H1 (cell line): Measurements from ENCODE around the gene EEF1A2.

Source experiments
- CEBPB ChIP-seq: IDR thresholded peaks from 2 replicates; pipeline ENCODE4 v1.6.1; 2012; ENCODE audit warnings: low read depth, low read length
- CTCF ChIP-seq, 3 experiments: IDR thresholded peaks; 1 replicate in 2 of 3; 2 replicates in 1 of 3; pipeline versions ENCODE4 v1.5.1 to v1.6.1; 2011; ENCODE audit warnings: low read length in 3 of 3, mild to moderate bottlenecking in 3 of 3, inconsistent platforms in 2 of 3, low read depth in 1 of 3, moderate library complexity in 1 of 3; ENCODE audit not compliant: insufficient read depth in 1 of 3; ENCODE audit errors: control extremely low read depth in 1 of 3
- EP300 ChIP-seq, 2 experiments: IDR thresholded peaks; 1 replicate in 1 of 2; 2 replicates in 1 of 2; pipeline ENCODE4 v1.6.1; 2011 to 2012; ENCODE audit warnings: low read depth in 2 of 2, low read length in 2 of 2, mild to moderate bottlenecking in 2 of 2, borderline replicate concordance in 1 of 2, inconsistent platforms in 1 of 2, moderate library complexity in 1 of 2

GRCh38 chr20:63439866-63440265 lies 59.0 kb downstream of the EEF1A2 start:
- no peak for TF ChIP-seq EP300 (IDR thresholded peaks at IDR 0.05; ENCODE audit: borderline replicate concordance in 1 of 2, low read depth in 2 of 2, low read length in 2 of 2)
- no peak for TF ChIP-seq CTCF (IDR thresholded peaks at IDR 0.05; ENCODE audit: control extremely low read depth in 1 of 3, insufficient read depth in 1 of 3, low read depth in 1 of 3, low read length in 3 of 3)
- TF ChIP-seq CEBPB, result no peak
